ENCODE results near the gene MED20.

DNA sequence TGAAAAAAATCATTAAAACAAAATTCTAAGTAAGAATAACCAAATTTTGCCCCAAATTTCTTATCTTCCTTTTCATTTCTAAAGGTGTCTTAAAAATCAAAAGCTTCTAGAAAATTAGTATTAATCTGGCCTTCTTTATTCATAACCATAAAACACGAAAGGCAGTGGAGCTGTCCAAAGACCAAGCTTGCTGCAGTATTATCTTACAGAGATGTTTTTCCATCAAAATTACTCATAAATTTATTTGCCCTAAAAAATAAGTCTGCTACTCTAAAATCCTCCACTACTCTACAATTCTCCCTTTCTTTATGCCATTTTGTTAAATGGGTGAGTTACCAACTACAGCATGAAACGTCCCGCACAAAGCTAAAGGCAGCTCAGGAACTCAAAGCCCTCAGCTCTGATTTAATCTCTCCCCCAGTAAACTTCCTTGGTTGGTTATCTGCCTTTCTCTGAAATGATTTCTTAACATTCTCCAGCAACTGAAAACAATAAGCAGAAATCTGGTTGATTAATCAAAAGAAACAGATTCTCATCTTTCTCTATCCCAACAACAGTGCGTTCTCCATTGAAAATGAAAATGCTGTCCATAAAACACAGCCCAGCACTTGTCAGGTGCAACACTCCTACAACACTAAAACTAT lies 27.9 kb downstream of the MED20 start:
- TF ChIP-seq EZH2 (IDR thresholded peaks at IDR 0.05; ENCODE audit: low read length, unreplicated experiment), result no peak
- TF ChIP-seq, protein P1, sequence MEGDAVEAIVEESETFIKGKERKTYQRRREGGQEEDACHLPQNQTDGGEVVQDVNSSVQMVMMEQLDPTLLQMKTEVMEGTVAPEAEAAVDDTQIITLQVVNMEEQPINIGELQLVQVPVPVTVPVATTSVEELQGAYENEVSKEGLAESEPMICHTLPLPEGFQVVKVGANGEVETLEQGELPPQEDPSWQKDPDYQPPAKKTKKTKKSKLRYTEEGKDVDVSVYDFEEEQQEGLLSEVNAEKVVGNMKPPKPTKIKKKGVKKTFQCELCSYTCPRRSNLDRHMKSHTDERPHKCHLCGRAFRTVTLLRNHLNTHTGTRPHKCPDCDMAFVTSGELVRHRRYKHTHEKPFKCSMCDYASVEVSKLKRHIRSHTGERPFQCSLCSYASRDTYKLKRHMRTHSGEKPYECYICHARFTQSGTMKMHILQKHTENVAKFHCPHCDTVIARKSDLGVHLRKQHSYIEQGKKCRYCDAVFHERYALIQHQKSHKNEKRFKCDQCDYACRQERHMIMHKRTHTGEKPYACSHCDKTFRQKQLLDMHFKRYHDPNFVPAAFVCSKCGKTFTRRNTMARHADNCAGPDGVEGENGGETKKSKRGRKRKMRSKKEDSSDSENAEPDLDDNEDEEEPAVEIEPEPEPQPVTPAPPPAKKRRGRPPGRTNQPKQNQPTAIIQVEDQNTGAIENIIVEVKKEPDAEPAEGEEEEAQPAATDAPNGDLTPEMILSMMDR (conservative IDR thresholded peaks at IDR 0.05; ENCODE audit: low read depth, low read length), result no peak

Measured in PC-3 (cell line).